Liver (tissue), 9 donors: ENCODE results near the gene DNAAF8. TPM values are rescaled to one million over a fixed set of nuclear protein-coding genes. Genes with fewer than 3 reads are reported as not detected.
A peak's percentile ranks its signal among the peaks of the same experiment; 100 is the strongest.

ENCODE experiments used
- DNase-seq: peaks from one replicate; pipeline ENCODE4 v3.0.0-alpha.2; 2017; ENCODE audit warnings: low spot score
- H3K27ac ChIP-seq, 2 donors: one replicate each; pipeline ENCODE4 v1.7.0; 2013; ENCODE audit warnings: inconsistent platforms in 2 of 2, low read length in 2 of 2, control low read depth in 1 of 2, low read depth in 1 of 2, mild to moderate bottlenecking in 1 of 2
- H3K27me3 ChIP-seq, 4 donors: one replicate each; pipeline versions ENCODE4 v1.6.1 to v1.7.0; 2013; ENCODE audit warnings: low read length in 3 of 4, inconsistent platforms in 1 of 4, mild to moderate bottlenecking in 1 of 4, moderate library complexity in 1 of 4; ENCODE audit not compliant: control insufficient read depth in 4 of 4, insufficient read depth in 4 of 4
- H3K36me3 ChIP-seq, 4 donors: one replicate each; pipeline versions ENCODE4 v1.6.1 to v1.7.0; 2013; ENCODE audit warnings: low read length in 3 of 4, mild to moderate bottlenecking in 3 of 4, low read depth in 1 of 4, moderate library complexity in 1 of 4; ENCODE audit not compliant: control insufficient read depth in 4 of 4, insufficient read depth in 3 of 4
- H3K4me1 ChIP-seq, 4 donors: one replicate each; pipeline versions ENCODE4 v1.6.1 to v1.7.0; 2013; ENCODE audit warnings: low read length in 3 of 4, mild to moderate bottlenecking in 3 of 4, moderate library complexity in 1 of 4; ENCODE audit not compliant: control insufficient read depth in 4 of 4, insufficient read depth in 4 of 4
- H3K4me3 ChIP-seq, 3 donors: one replicate each; pipeline versions ENCODE4 v1.6.1 to v1.7.0; 2013; ENCODE audit warnings: low read length in 3 of 3, control low read depth in 1 of 3, low read depth in 1 of 3, mild to moderate bottlenecking in 1 of 3
- H3K9ac ChIP-seq, 2 donors: one replicate each; pipeline ENCODE4 v1.7.0; 2013; ENCODE audit warnings: low read length in 2 of 2, mild to moderate bottlenecking in 2 of 2, moderate library complexity in 2 of 2, control low read depth in 1 of 2, low read depth in 1 of 2
- H3K9me3 ChIP-seq, 4 donors: one replicate each; pipeline versions ENCODE4 v1.6.1 to v1.7.0; 2013; ENCODE audit warnings: low read length in 3 of 4; ENCODE audit not compliant: control insufficient read depth in 4 of 4
- EGR1 ChIP-seq, 2 donors: IDR thresholded peaks; 2 replicates each; pipeline ENCODE4 v1.6.1; 2016 to 2018; ENCODE audit warnings: antibody characterized with exemption in 2 of 2, low read depth in 2 of 2
- FOXA1 ChIP-seq: IDR thresholded peaks from 2 replicates; pipeline ENCODE4 v1.6.1; 2016; ENCODE audit warnings: antibody characterized with exemption
- FOXA2 ChIP-seq: IDR thresholded peaks from 2 replicates; pipeline ENCODE4 v1.6.1; 2016; ENCODE audit warnings: antibody characterized with exemption
- GABPA ChIP-seq, 2 donors: IDR thresholded peaks in 1 of 2; conservative IDR thresholded peaks in 1 of 2; 2 replicates each; pipeline ENCODE4 v1.6.1; 2016; ENCODE audit warnings: antibody characterized with exemption in 2 of 2, mild to moderate bottlenecking in 1 of 2, moderate library complexity in 1 of 2
- HNF4A ChIP-seq, 2 donors: conservative IDR thresholded peaks; 2 replicates each; pipeline ENCODE4 v1.6.1; 2016; ENCODE audit warnings: antibody characterized with exemption in 2 of 2, mild to moderate bottlenecking in 2 of 2
- HNF4G ChIP-seq: IDR thresholded peaks from 2 replicates; pipeline ENCODE4 v1.6.1; 2016; ENCODE audit warnings: antibody characterized with exemption
- JUND ChIP-seq, 2 donors: IDR thresholded peaks; 2 replicates each; pipeline ENCODE4 v1.6.1; 2016; ENCODE audit warnings: antibody characterized with exemption in 2 of 2
- NR2F2 ChIP-seq: IDR thresholded peaks from 2 replicates; pipeline ENCODE4 v1.6.1; 2016; ENCODE audit warnings: antibody characterized with exemption
- RAD21 ChIP-seq, 2 donors: IDR thresholded peaks; 2 replicates each; pipeline ENCODE4 v1.6.1; 2016; ENCODE audit warnings: antibody characterized with exemption in 2 of 2, mild to moderate bottlenecking in 2 of 2
- RXRA ChIP-seq, 2 donors: IDR thresholded peaks; 2 replicates each; pipeline ENCODE4 v1.6.1; 2017 to 2018; ENCODE audit warnings: antibody characterized with exemption in 2 of 2, mild to moderate bottlenecking in 1 of 2
- SP1 ChIP-seq: IDR thresholded peaks from 2 replicates; pipeline ENCODE4 v1.6.1; 2018; ENCODE audit warnings: antibody characterized with exemption, mild to moderate bottlenecking
- TAF1 ChIP-seq: conservative IDR thresholded peaks from 2 replicates; pipeline ENCODE4 v1.6.1; 2016; ENCODE audit warnings: antibody characterized with exemption, mild to moderate bottlenecking
- YY1 ChIP-seq: IDR thresholded peaks from 2 replicates; pipeline ENCODE4 v1.6.1; 2016; ENCODE audit warnings: antibody characterized with exemption, mild to moderate bottlenecking
- WGBS: extraction: QIAGEN DNeasy Blood & Tissue Kit; methylation state at CpG from one replicate; pipeline ENCODE4 v1.1.7; 2013; 5-methylcytosine and 5-hydroxymethylcytosine counted together
- polyA plus RNA-seq, 2 donors: library from polyadenylated mRNA; stranded (reverse) in 1 of 2; unstranded in 1 of 2; fragments of 200-250 nt in 1 of 2; fragments of >200 nt in 1 of 2; fragmentation: Nextera tagmentation in 1 of 2; extraction: Ambion mirVana in 1 of 2; gene quantifications; one replicate each; pipeline versions ENCODE4 v1.2.1 to v1.2.3, GENCODE V29; 2013 to 2015
- total RNA-seq, 2 donors: library from RNA; depleted of rRNA; stranded (reverse); fragments of >200 nt; gene quantifications; one replicate each; pipeline ENCODE4 v1.2.3, GENCODE V29; 2014
- TF ChIP-seq, protein P1 (sequence below): IDR thresholded peaks from 2 replicates; pipeline ENCODE4 v1.6.1; 2016; ENCODE audit warnings: antibody characterized with exemption
- TF ChIP-seq, protein P2 (sequence below): fragments of 150-350 bp; IDR thresholded peaks from 2 replicates; pipeline ENCODE4 v1.5.1; 2017; ENCODE audit warnings: improper control_type of control experiment, low read depth, low read length; ENCODE audit not compliant: missing input control
- TF ChIP-seq, protein P3 (sequence below): IDR thresholded peaks from 2 replicates; pipeline ENCODE4 v1.6.1; 2016; ENCODE audit warnings: antibody characterized with exemption
- TF ChIP-seq, protein P4 (sequence below): IDR thresholded peaks from 2 replicates; pipeline ENCODE4 v1.6.1; 2016; ENCODE audit warnings: antibody characterized with exemption
- TF ChIP-seq, protein P5 (sequence below): IDR thresholded peaks from 2 replicates; pipeline ENCODE4 v1.6.1; 2016; ENCODE audit warnings: antibody characterized with exemption, mild to moderate bottlenecking
- donor health status: healthy.
- donor health status: healthy.
- donor health status: healthy.
- donor health status: healthy.
- donor health status: healthy.

Gene DNAAF8
- total and polyA plus RNA-seq, 4 donors, result 0.33 to 0.75 (median 0.56) TPM

DNA sequence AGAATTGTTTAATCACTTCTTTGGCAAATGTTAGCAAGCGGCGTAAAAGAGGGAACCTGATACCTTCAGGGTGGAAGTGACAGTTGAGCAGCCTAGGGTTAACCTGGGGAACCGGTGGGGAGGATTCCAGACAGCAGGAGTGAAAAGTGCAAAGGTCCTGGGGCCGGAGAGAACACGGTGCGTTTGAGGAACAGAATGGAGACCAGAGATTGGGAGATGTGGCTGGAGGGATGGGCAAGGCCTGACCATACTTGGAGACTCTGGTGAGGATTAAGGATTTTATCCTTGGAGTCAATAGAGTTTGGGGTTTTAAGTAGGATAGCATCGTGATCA is 34.9 kb downstream of the DNAAF8 start:
- Histone ChIP-seq H3K4me3 (peak overlapping the region; percentile 2 to 88 (median 61)), H3K9ac (no peak overlapping the region), H3K36me3 (peaks cover 0 to 3% (median 0%) of the 10 kb centered on the region in 4 donors), H3K27me3 (no peaks in the 10 kb centered on the region), H3K4me1 (peaks cover 3 to 30% (median 28%) of the 10 kb centered on the region in 4 donors), H3K27ac (no peak overlapping the region), H3K9me3 (no peaks in the 10 kb centered on the region)
- WGBS, result 43% methylated on average over 7 of the region's 7 CpGs
- DNase-seq, result no peak
- TF ChIP-seq RXRA (IDR thresholded peaks at IDR 0.05) (no peak), HNF4A (conservative IDR thresholded peaks at IDR 0.05) (peak in 1 of 2 donors; percentile 6)

DNA sequence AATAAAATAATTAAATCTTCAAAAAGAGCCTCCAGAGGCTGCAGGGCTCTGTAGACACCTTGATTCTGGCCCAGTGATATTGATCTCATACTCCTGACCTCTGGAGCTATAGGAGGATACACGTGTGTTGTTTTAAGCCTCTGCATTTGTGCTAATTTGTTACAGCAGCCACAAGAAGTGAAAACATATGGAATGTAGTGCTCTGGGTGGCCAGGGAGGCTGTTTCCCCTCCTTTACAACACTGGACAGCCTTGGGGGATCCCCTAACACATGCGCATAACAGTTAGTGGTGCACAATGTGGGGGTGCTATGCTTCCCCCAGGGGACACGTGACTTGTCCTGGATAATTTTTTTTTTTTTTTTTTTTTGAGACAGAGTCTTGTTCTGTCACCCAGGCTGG is 37.3 kb downstream of the DNAAF8 start:
- Histone ChIP-seq H3K4me3 (no peak overlapping the region), H3K9me3 (no peaks in the 10 kb centered on the region), H3K36me3 (no peaks in the 10 kb centered on the region), H3K4me1 (peaks cover 3 to 16% (median 14%) of the 10 kb centered on the region in 4 donors), H3K27me3 (no peaks in the 10 kb centered on the region), H3K9ac (no peak overlapping the region), H3K27ac (no peak overlapping the region)
- 77% methylated on average over 3 of the region's 3 CpGs for WGBS
- TF ChIP-seq, protein P1, sequence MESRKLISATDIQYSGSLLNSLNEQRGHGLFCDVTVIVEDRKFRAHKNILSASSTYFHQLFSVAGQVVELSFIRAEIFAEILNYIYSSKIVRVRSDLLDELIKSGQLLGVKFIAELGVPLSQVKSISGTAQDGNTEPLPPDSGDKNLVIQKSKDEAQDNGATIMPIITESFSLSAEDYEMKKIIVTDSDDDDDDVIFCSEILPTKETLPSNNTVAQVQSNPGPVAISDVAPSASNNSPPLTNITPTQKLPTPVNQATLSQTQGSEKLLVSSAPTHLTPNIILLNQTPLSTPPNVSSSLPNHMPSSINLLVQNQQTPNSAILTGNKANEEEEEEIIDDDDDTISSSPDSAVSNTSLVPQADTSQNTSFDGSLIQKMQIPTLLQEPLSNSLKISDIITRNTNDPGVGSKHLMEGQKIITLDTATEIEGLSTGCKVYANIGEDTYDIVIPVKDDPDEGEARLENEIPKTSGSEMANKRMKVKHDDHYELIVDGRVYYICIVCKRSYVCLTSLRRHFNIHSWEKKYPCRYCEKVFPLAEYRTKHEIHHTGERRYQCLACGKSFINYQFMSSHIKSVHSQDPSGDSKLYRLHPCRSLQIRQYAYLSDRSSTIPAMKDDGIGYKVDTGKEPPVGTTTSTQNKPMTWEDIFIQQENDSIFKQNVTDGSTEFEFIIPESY, result no peak
- TF ChIP-seq TAF1 (no peak), JUND (IDR thresholded peaks at IDR 0.05) (no peak), RAD21 (IDR thresholded peaks at IDR 0.05) (no peak), NR2F2 (no peak), HNF4A (conservative IDR thresholded peaks at IDR 0.05) (no peak), HNF4G (no peak), EGR1 (IDR thresholded peaks at IDR 0.05; ENCODE audit: low read depth in 2 of 2) (no peak)
- TF ChIP-seq, protein P2, sequence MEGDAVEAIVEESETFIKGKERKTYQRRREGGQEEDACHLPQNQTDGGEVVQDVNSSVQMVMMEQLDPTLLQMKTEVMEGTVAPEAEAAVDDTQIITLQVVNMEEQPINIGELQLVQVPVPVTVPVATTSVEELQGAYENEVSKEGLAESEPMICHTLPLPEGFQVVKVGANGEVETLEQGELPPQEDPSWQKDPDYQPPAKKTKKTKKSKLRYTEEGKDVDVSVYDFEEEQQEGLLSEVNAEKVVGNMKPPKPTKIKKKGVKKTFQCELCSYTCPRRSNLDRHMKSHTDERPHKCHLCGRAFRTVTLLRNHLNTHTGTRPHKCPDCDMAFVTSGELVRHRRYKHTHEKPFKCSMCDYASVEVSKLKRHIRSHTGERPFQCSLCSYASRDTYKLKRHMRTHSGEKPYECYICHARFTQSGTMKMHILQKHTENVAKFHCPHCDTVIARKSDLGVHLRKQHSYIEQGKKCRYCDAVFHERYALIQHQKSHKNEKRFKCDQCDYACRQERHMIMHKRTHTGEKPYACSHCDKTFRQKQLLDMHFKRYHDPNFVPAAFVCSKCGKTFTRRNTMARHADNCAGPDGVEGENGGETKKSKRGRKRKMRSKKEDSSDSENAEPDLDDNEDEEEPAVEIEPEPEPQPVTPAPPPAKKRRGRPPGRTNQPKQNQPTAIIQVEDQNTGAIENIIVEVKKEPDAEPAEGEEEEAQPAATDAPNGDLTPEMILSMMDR, result no peak
- TF ChIP-seq, protein P3, sequence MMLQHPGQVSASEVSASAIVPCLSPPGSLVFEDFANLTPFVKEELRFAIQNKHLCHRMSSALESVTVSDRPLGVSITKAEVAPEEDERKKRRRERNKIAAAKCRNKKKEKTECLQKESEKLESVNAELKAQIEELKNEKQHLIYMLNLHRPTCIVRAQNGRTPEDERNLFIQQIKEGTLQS, result no peak
- TF ChIP-seq, protein P4, sequence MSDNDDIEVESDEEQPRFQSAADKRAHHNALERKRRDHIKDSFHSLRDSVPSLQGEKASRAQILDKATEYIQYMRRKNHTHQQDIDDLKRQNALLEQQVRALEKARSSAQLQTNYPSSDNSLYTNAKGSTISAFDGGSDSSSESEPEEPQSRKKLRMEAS, result no peak
- no peak for DNase-seq

DNA sequence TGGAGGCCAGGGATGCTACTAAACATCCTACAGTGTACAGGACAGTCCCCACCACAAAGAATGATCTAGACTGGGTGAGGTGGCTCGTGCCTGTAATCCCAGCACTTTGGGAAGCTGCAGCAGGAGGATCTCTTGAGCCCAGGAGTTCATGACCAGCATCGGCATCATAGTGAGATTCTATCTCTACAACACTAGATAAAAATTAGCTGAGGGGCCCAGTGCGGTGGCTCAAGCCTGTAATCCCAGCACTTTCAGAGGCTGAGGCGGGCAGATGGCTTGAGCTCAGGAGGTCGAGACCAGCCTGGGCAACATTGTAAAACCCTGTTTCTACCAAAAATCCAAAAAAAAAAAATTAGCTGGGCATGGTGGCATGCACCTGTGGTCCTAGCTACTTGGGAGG is 38.0 kb downstream of the DNAAF8 start:
- no peak overlapping the region for H3K27ac ChIP-seq
- WGBS, result 92% methylated on average over 5 of the region's 5 CpGs
- H3K27me3 ChIP-seq, result no peaks in the 10 kb centered on the region
- no peaks in the 10 kb centered on the region for H3K36me3 ChIP-seq
- H3K9ac ChIP-seq, result no peak overlapping the region
- no peak for DNase-seq
- H3K4me1 ChIP-seq, result peaks cover 3 to 16% (median 14%) of the 10 kb centered on the region in 4 donors
- H3K4me3 ChIP-seq, result no peak overlapping the region
- no peaks in the 10 kb centered on the region for H3K9me3 ChIP-seq
- TF ChIP-seq RXRA (IDR thresholded peaks at IDR 0.05) (no peak), EGR1 (IDR thresholded peaks at IDR 0.05; ENCODE audit: low read depth in 2 of 2) (no peak), FOXA1 (no peak), SP1 (no peak), YY1 (no peak), FOXA2 (no peak), GABPA (IDR thresholded peaks at IDR 0.05 in 1 of 2, conservative IDR thresholded peaks at IDR 0.05 in 1 of 2) (no peak), TAF1 (no peak)
- TF ChIP-seq, protein P5, sequence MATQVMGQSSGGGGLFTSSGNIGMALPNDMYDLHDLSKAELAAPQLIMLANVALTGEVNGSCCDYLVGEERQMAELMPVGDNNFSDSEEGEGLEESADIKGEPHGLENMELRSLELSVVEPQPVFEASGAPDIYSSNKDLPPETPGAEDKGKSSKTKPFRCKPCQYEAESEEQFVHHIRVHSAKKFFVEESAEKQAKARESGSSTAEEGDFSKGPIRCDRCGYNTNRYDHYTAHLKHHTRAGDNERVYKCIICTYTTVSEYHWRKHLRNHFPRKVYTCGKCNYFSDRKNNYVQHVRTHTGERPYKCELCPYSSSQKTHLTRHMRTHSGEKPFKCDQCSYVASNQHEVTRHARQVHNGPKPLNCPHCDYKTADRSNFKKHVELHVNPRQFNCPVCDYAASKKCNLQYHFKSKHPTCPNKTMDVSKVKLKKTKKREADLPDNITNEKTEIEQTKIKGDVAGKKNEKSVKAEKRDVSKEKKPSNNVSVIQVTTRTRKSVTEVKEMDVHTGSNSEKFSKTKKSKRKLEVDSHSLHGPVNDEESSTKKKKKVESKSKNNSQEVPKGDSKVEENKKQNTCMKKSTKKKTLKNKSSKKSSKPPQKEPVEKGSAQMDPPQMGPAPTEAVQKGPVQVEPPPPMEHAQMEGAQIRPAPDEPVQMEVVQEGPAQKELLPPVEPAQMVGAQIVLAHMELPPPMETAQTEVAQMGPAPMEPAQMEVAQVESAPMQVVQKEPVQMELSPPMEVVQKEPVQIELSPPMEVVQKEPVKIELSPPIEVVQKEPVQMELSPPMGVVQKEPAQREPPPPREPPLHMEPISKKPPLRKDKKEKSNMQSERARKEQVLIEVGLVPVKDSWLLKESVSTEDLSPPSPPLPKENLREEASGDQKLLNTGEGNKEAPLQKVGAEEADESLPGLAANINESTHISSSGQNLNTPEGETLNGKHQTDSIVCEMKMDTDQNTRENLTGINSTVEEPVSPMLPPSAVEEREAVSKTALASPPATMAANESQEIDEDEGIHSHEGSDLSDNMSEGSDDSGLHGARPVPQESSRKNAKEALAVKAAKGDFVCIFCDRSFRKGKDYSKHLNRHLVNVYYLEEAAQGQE, result no peak
- TF ChIP-seq, protein P2, result no peak
- TF ChIP-seq, protein P4, result no peak
- TF ChIP-seq, protein P3, result no peak
